ENCODE measurements around the gene ATIC. TPM values are rescaled to one million over a fixed set of nuclear protein-coding genes. Genes with fewer than 3 reads are reported as not detected.

ATIC gene
- polyA plus RNA-seq, 1 donor from 2014 or later: 9.5 TPM

DNA sequence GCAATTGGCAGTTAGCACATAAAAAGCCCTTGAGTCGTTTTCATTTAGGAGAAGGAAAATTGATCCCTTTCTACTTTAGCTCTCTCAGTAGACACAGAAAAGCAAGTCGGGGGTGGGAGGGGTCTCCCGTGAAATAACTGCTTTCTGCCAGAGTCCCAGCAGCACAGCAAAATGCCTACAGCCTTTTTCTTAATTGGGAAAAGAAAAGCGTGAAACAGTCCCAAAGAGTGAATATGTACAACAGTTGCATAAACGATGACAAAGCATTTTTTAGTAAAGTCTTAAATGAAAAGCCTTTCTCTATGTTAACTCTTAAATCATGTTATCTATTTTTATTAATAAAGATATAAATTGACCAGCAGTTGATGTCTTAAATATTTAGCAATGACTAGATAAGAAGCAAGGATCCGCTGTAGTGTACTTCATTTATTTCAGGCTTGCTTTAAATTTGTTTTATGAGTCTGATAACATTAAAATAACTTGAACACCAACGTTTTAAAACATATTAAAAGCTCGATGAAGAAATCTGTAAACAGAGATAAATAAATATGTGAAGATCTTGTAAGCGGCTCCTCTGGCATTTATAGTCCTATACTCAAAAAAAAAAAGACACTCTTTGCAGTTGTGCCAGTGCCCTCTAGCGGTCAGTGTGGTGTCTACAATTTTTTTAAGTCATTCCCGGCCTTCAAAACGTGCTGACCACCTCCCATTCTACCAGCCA, 42.3 kb upstream of the ATIC start:
- Histone ChIP-seq H3K27me3 (ENCODE audit: insufficient read depth, low read depth, low read length) (no peaks in the 10 kb centered on the region), H3K36me3 (ENCODE audit: insufficient read depth, low read length) (no peaks in the 10 kb centered on the region), H2AFZ (ENCODE audit: low read depth, low read length) (no peak overlapping the region), H3K9ac (ENCODE audit: low read length) (no peak overlapping the region), H3K4me2 (ENCODE audit: low read length) (no peak overlapping the region), H3F3A (ENCODE audit: insufficient read depth, low read length, poor library complexity, severe bottlenecking) (no peaks in the 10 kb centered on the region), H3K9me2 (ENCODE audit: insufficient read depth, low read length) (no peaks in the 10 kb centered on the region), H3K9me3 (ENCODE audit: low read length) (no peaks in the 10 kb centered on the region), H4K20me1 (ENCODE audit: insufficient read depth) (no peaks in the 10 kb centered on the region), H3K79me2 (replicated peaks; ENCODE audit: insufficient read depth, low read length) (no peaks in the 10 kb centered on the region), H3K4me3 (ENCODE audit: low read length) (no peak overlapping the region), H3K27ac (ENCODE audit: low read length) (no peak overlapping the region)
- TF ChIP-seq RAD21 (conservative IDR thresholded peaks at IDR 0.05) (peak; percentile 80), SMC3 (conservative IDR thresholded peaks at IDR 0.05; ENCODE audit: poor library complexity) (peak; percentile 77)
- TF ChIP-seq, protein P1, sequence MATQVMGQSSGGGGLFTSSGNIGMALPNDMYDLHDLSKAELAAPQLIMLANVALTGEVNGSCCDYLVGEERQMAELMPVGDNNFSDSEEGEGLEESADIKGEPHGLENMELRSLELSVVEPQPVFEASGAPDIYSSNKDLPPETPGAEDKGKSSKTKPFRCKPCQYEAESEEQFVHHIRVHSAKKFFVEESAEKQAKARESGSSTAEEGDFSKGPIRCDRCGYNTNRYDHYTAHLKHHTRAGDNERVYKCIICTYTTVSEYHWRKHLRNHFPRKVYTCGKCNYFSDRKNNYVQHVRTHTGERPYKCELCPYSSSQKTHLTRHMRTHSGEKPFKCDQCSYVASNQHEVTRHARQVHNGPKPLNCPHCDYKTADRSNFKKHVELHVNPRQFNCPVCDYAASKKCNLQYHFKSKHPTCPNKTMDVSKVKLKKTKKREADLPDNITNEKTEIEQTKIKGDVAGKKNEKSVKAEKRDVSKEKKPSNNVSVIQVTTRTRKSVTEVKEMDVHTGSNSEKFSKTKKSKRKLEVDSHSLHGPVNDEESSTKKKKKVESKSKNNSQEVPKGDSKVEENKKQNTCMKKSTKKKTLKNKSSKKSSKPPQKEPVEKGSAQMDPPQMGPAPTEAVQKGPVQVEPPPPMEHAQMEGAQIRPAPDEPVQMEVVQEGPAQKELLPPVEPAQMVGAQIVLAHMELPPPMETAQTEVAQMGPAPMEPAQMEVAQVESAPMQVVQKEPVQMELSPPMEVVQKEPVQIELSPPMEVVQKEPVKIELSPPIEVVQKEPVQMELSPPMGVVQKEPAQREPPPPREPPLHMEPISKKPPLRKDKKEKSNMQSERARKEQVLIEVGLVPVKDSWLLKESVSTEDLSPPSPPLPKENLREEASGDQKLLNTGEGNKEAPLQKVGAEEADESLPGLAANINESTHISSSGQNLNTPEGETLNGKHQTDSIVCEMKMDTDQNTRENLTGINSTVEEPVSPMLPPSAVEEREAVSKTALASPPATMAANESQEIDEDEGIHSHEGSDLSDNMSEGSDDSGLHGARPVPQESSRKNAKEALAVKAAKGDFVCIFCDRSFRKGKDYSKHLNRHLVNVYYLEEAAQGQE (IDR thresholded peaks at IDR 0.05; ENCODE audit: borderline replicate concordance): no peak
- TF ChIP-seq, protein P2, sequence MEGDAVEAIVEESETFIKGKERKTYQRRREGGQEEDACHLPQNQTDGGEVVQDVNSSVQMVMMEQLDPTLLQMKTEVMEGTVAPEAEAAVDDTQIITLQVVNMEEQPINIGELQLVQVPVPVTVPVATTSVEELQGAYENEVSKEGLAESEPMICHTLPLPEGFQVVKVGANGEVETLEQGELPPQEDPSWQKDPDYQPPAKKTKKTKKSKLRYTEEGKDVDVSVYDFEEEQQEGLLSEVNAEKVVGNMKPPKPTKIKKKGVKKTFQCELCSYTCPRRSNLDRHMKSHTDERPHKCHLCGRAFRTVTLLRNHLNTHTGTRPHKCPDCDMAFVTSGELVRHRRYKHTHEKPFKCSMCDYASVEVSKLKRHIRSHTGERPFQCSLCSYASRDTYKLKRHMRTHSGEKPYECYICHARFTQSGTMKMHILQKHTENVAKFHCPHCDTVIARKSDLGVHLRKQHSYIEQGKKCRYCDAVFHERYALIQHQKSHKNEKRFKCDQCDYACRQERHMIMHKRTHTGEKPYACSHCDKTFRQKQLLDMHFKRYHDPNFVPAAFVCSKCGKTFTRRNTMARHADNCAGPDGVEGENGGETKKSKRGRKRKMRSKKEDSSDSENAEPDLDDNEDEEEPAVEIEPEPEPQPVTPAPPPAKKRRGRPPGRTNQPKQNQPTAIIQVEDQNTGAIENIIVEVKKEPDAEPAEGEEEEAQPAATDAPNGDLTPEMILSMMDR (IDR thresholded peaks at IDR 0.05; ENCODE audit: poor library complexity, severe bottlenecking): peak; percentile 82

DNA sequence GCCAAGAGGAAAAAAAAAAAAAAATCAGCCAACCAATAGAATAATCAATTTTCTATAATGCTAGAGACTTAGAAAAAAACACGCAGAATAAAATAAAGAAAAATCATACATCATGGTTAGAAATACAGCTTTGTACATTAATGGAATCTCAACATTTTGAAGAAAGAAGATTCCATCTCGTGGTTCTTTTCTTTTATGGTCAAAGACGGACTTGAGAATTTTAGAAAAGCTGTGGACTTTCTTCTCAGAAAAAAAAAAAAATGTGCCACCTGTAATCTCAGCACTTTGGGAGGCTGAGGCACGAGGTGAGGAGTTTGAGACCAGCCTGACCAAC, 41.8 kb upstream of the ATIC start:
- no peak overlapping the region for H3K4me2 ChIP-seq (ENCODE audit: low read length)
- H3F3A ChIP-seq (ENCODE audit: insufficient read depth, low read length, poor library complexity, severe bottlenecking): no peaks in the 10 kb centered on the region
- no peak overlapping the region for H3K9ac ChIP-seq (ENCODE audit: low read length)
- no peak overlapping the region for H3K27ac ChIP-seq (ENCODE audit: low read length)
- H3K9me2 ChIP-seq (ENCODE audit: insufficient read depth, low read length): no peaks in the 10 kb centered on the region
- no peak overlapping the region for H3K4me3 ChIP-seq (ENCODE audit: low read length)
- no peaks in the 10 kb centered on the region for H4K20me1 ChIP-seq (ENCODE audit: insufficient read depth)
- H2AFZ ChIP-seq (ENCODE audit: low read depth, low read length): no peak overlapping the region
- TF ChIP-seq RAD21 (conservative IDR thresholded peaks at IDR 0.05): no peak
- TF ChIP-seq, protein P2 (IDR thresholded peaks at IDR 0.05; ENCODE audit: poor library complexity, severe bottlenecking): peak; percentile 27
- TF ChIP-seq SMC3 (conservative IDR thresholded peaks at IDR 0.05; ENCODE audit: poor library complexity): peak; percentile 8
- no peak for TF ChIP-seq EP300 (conservative IDR thresholded peaks at IDR 0.05; ENCODE audit: poor library complexity, severe bottlenecking)
- no peaks in the 10 kb centered on the region for H3K9me3 ChIP-seq (ENCODE audit: low read length)
- H3K27me3 ChIP-seq (ENCODE audit: insufficient read depth, low read depth, low read length): no peaks in the 10 kb centered on the region
- H3K79me2 ChIP-seq (replicated peaks; ENCODE audit: insufficient read depth, low read length): no peaks in the 10 kb centered on the region
- no peaks in the 10 kb centered on the region for H3K36me3 ChIP-seq (ENCODE audit: insufficient read depth, low read length)

Measured in neural cell (in vitro differentiated cells).